GM12801 (cell line): ENCODE data around the gene GSTM1.

ENCODE experiments used
- CTCF ChIP-seq: IDR thresholded peaks from one replicate; pipeline ENCODE4 v1.5.1; 2011; ENCODE audit warnings: control low read depth; ENCODE audit not compliant: insufficient read length; ENCODE audit errors: extremely low read depth

Gene GSTM1

GRCh38 chr1:109643385-109644230 lies 44.0 kb upstream of the GSTM1 start:
- no peak for TF ChIP-seq CTCF

GRCh38 chr1:109644670-109645069 lies 42.9 kb upstream of the GSTM1 start:
- TF ChIP-seq CTCF = no peak

GRCh38 chr1:109649491-109649914 lies 38.1 kb upstream of the GSTM1 start:
- no peak for TF ChIP-seq CTCF

- TF ChIP-seq CTCF = no peak
Measured at GRCh38 chr1:109650609-109651008, 37.0 kb upstream of the GSTM1 start.

- TF ChIP-seq CTCF = no peak
Measured at GRCh38 chr1:109652402-109652801, 35.2 kb upstream of the GSTM1 start.

GRCh38 chr1:109653306-109653705 lies 34.3 kb upstream of the GSTM1 start:
- no peak for TF ChIP-seq CTCF

- no peak for TF ChIP-seq CTCF
Measured at GRCh38 chr1:109654519-109654918, 33.1 kb upstream of the GSTM1 start.
